H9 (cell line): Measurements from ENCODE around the gene CRACDL. TPM values are rescaled to one million over a fixed set of nuclear protein-coding genes. Genes with fewer than 3 reads are reported as not detected.

ENCODE experiments used
- DNase-seq: peaks from one replicate; pipeline ENCODE4 v3.0.0-alpha.2; 2017
- H2AFZ ChIP-seq: one replicate; pipeline ENCODE4 v1.6.1; 2013; ENCODE audit warnings: mild to moderate bottlenecking, low read length, control low read depth, moderate library complexity
- H2AK5ac ChIP-seq: 2 replicates; pipeline ENCODE4 v1.6.1; 2013; ENCODE audit warnings: low read length, control low read depth, mixed read lengths; ENCODE audit not compliant: insufficient read length
- H2BK120ac ChIP-seq: one replicate; pipeline ENCODE4 v1.6.1; 2013; ENCODE audit warnings: low read depth, mild to moderate bottlenecking, low read length, control low read depth, inconsistent platforms; ENCODE audit not compliant: poor library complexity, severe bottlenecking
- H2BK12ac ChIP-seq: 2 replicates; pipeline ENCODE4 v1.6.1; 2013; ENCODE audit warnings: low read length, control low read depth, mixed read lengths, low read depth; ENCODE audit not compliant: insufficient read length
- H2BK15ac ChIP-seq: 2 replicates; pipeline ENCODE4 v1.6.1; 2013; ENCODE audit warnings: low read depth, low read length, control low read depth
- H2BK20ac ChIP-seq: one replicate; pipeline ENCODE4 v1.6.1; 2013; ENCODE audit warnings: low read depth, mild to moderate bottlenecking, low read length, control low read depth, inconsistent platforms; ENCODE audit not compliant: poor library complexity, severe bottlenecking
- H2BK5ac ChIP-seq: 2 replicates; pipeline ENCODE4 v1.6.1; 2013; ENCODE audit warnings: low read length, control low read depth, mixed read lengths; ENCODE audit not compliant: insufficient read length
- H3K14ac ChIP-seq: 2 replicates; pipeline ENCODE4 v1.6.1; 2013; ENCODE audit warnings: low read length, control low read depth; ENCODE audit not compliant: insufficient read depth
- H3K18ac ChIP-seq: 2 replicates; pipeline ENCODE4 v1.6.1; 2013; ENCODE audit warnings: low read depth, mild to moderate bottlenecking, mixed read lengths, low read length, control low read depth; ENCODE audit not compliant: insufficient read length
- H3K23ac ChIP-seq: 2 replicates; pipeline ENCODE4 v1.6.1; 2013; ENCODE audit warnings: low read length, control low read depth, mixed read lengths, low read depth; ENCODE audit not compliant: insufficient read length
- H3K23me2 ChIP-seq: 2 replicates; pipeline ENCODE4 v1.6.1; 2013; ENCODE audit warnings: low read depth, mild to moderate bottlenecking, mixed read lengths, low read length, control low read depth; ENCODE audit not compliant: insufficient read length, poor library complexity, severe bottlenecking
- H3K27ac ChIP-seq: 2 replicates; pipeline ENCODE4 v1.5.1; 2013; ENCODE audit warnings: low read length, control low read depth, mixed read lengths, low read depth; ENCODE audit not compliant: insufficient read length
- H3K27me3 ChIP-seq: 2 replicates; pipeline ENCODE4 v1.6.1; 2013; ENCODE audit warnings: low read length, control low read depth, inconsistent platforms; ENCODE audit not compliant: insufficient read depth
- H3K4ac ChIP-seq: 2 replicates; pipeline ENCODE4 v1.6.1; 2013; ENCODE audit warnings: low read depth, mild to moderate bottlenecking, control low read depth, inconsistent platforms, low read length, moderate library complexity
- H3K4me1 ChIP-seq: 2 replicates; pipeline ENCODE4 v1.6.1; 2013; ENCODE audit warnings: low read length, control low read depth, inconsistent platforms; ENCODE audit not compliant: insufficient read depth
- H3K4me2 ChIP-seq: 2 replicates; pipeline ENCODE4 v1.6.1; 2013; ENCODE audit warnings: low read length, control low read depth, mixed read lengths; ENCODE audit not compliant: insufficient read length, insufficient read depth
- H3K56ac ChIP-seq: 2 replicates; pipeline ENCODE4 v1.6.1; 2013; ENCODE audit warnings: low read depth, mild to moderate bottlenecking, mixed read lengths, low read length, control low read depth; ENCODE audit not compliant: insufficient read length
- H3K79me1 ChIP-seq: 2 replicates; pipeline ENCODE4 v1.6.1; 2013; ENCODE audit warnings: low read depth, mild to moderate bottlenecking, moderate library complexity, low read length, control low read depth, inconsistent platforms; ENCODE audit not compliant: insufficient read depth, poor library complexity, severe bottlenecking
- H3K79me2 ChIP-seq: 2 replicates; pipeline ENCODE4 v1.6.1; 2013; ENCODE audit warnings: low read length, control low read depth, inconsistent platforms; ENCODE audit not compliant: insufficient read depth
- H3K9ac ChIP-seq: 2 replicates; pipeline ENCODE4 v1.6.1; 2013; ENCODE audit warnings: low read length, control low read depth, mixed read lengths; ENCODE audit not compliant: insufficient read length; ENCODE audit errors: extremely low read depth
- H3K9me3 ChIP-seq: one replicate; pipeline ENCODE4 v1.6.1; 2013; ENCODE audit warnings: low read depth, low read length, inconsistent platforms; ENCODE audit not compliant: control insufficient read depth
- H3T11ph ChIP-seq: one replicate; pipeline ENCODE4 v1.6.1; 2013; ENCODE audit warnings: mild to moderate bottlenecking, low read length, control low read depth, inconsistent platforms
- H4K20me1 ChIP-seq: one replicate; pipeline ENCODE4 v1.6.1; 2013; ENCODE audit not compliant: control insufficient read depth, insufficient read length, insufficient read depth
- H4K5ac ChIP-seq: 2 replicates; pipeline ENCODE4 v1.6.1; 2013; ENCODE audit warnings: low read depth, mild to moderate bottlenecking, mixed read lengths, low read length, control low read depth; ENCODE audit not compliant: insufficient read length
- H4K8ac ChIP-seq: replicated peaks from 2 replicates; pipeline ENCODE4 v1.6.1; 2013; ENCODE audit warnings: low read length, control low read depth, mixed read lengths, low read depth; ENCODE audit not compliant: insufficient read length
- H4K91ac ChIP-seq: 2 replicates; pipeline ENCODE4 v1.6.1; 2013; ENCODE audit warnings: low read depth, mild to moderate bottlenecking, moderate library complexity, mixed read lengths, low read length, control low read depth; ENCODE audit not compliant: insufficient read length
- H3K27ac Mint-ChIP-seq, 3 experiments: 2 replicates in 2 of 3; 3 replicates in 1 of 3; pipeline ENCODE4 v1.8.0; 2020 to 2021; ENCODE audit warnings: mixed read lengths in 3 of 3, mild to moderate bottlenecking in 1 of 3, moderate library complexity in 1 of 3
- H3K27me3 Mint-ChIP-seq: 2 replicates; pipeline ENCODE4 v1.8.0; 2021; ENCODE audit warnings: low read depth, mild to moderate bottlenecking, moderate library complexity, mixed read lengths
- H3K36me3 Mint-ChIP-seq, 3 experiments: 2 replicates in 2 of 3; 3 replicates in 1 of 3; pipeline ENCODE4 v1.8.0; 2020 to 2021; ENCODE audit warnings: low read depth in 3 of 3, mixed read lengths in 3 of 3; ENCODE audit not compliant: insufficient read depth in 1 of 3
- H3K4me1 Mint-ChIP-seq, 2 experiments: 2 replicates each; pipeline ENCODE4 v1.8.0; 2020; ENCODE audit warnings: mixed read lengths in 2 of 2
- H3K4me3 Mint-ChIP-seq, 2 experiments: 2 replicates in 1 of 2; 3 replicates in 1 of 2; pipeline ENCODE4 v1.8.0; 2020 to 2021; ENCODE audit warnings: mild to moderate bottlenecking in 2 of 2, mixed read lengths in 2 of 2, moderate library complexity in 1 of 2
- H3K9me3 Mint-ChIP-seq, 2 experiments: 2 replicates in 1 of 2; 3 replicates in 1 of 2; pipeline ENCODE4 v1.8.0; 2020; ENCODE audit warnings: mild to moderate bottlenecking in 2 of 2, mixed read lengths in 2 of 2, moderate library complexity in 1 of 2
- CTCF ChIP-seq: fragments of 200-600 bp; sonication (generic); conservative IDR thresholded peaks from 3 replicates; pipeline ENCODE4 v1.8.0; 2021; ENCODE audit warnings: antibody characterized with exemption, mild to moderate bottlenecking
- WGBS: extraction: QIAGEN DNeasy Blood & Tissue Kit; methylation state at CpG from one replicate; pipeline ENCODE4 v1.1.7; 2013; ENCODE audit warnings: missing lambda C conversion rate, low lambda C conversion rate, mixed read lengths; ENCODE audit not compliant: insufficient read length; ENCODE audit errors: extremely low coverage; 5-methylcytosine and 5-hydroxymethylcytosine counted together
- total RNA-seq: library from RNA; stranded (reverse); gene quantifications from 2 replicates; pipeline ENCODE4 v1.2.1, GENCODE V29; 2021

Gene CRACDL
- total RNA-seq, 1 experiment from 2014 or later, result 0.48 TPM

- no CpG with 5 or more reads among the region's 7 CpGs for WGBS
- Histone ChIP-seq H3K56ac (no peak overlapping the region), H3K27ac (no peak overlapping the region), H3K9ac (no peak overlapping the region), H3K4me2 (no peak overlapping the region), H4K5ac (no peak overlapping the region), H2AK5ac (no peak overlapping the region), H3K23ac (no peak overlapping the region), H3K14ac (no peak overlapping the region; the same call in 1 of the 2 replicates), H4K8ac (no peak overlapping the region), H3K27me3 (no peaks in the 10 kb centered on the region), H3K4ac (no peak overlapping the region), H2BK20ac (no peak overlapping the region), H2BK120ac (no peak overlapping the region), H3K18ac (no peak overlapping the region), H2AFZ (no peak overlapping the region), H3K23me2 (no peaks in the 10 kb centered on the region), H2BK15ac (no peak overlapping the region), H4K20me1 (no peaks in the 10 kb centered on the region), H3T11ph (no peak overlapping the region), H3K9me3 (peaks cover under 1% of the 10 kb centered on the region), H3K79me2 (no peaks in the 10 kb centered on the region), H3K79me1 (no peaks in the 10 kb centered on the region), H3K4me1 (no peaks in the 10 kb centered on the region), H4K91ac (no peak overlapping the region), H2BK12ac (no peak overlapping the region), H2BK5ac (no peak overlapping the region)
- peaks cover 0 to 5% (median 2%) of the 10 kb centered on the region in 3 experiments; a peak in 5 of 7 replicates for H3K36me3 Mint-ChIP-seq
- no peak overlapping the region for H3K4me3 Mint-ChIP-seq
- DNase-seq, result no peak
- no peaks in the 10 kb centered on the region for H3K4me1 Mint-ChIP-seq
- no peak for TF ChIP-seq CTCF
- no peak overlapping the region for H3K27ac Mint-ChIP-seq
- H3K27me3 Mint-ChIP-seq, result peaks cover 7% of the 10 kb centered on the region; the same call in 1 of the 2 replicates
- H3K9me3 Mint-ChIP-seq, result peaks cover 11 to 12% of the 10 kb centered on the region in 2 experiments
Measured at GRCh38 chr2:98881153-98881650, 54.8 kb downstream of the CRACDL start.
